ENCODE data around the gene PRKCB.

Gene PRKCB

DNA sequence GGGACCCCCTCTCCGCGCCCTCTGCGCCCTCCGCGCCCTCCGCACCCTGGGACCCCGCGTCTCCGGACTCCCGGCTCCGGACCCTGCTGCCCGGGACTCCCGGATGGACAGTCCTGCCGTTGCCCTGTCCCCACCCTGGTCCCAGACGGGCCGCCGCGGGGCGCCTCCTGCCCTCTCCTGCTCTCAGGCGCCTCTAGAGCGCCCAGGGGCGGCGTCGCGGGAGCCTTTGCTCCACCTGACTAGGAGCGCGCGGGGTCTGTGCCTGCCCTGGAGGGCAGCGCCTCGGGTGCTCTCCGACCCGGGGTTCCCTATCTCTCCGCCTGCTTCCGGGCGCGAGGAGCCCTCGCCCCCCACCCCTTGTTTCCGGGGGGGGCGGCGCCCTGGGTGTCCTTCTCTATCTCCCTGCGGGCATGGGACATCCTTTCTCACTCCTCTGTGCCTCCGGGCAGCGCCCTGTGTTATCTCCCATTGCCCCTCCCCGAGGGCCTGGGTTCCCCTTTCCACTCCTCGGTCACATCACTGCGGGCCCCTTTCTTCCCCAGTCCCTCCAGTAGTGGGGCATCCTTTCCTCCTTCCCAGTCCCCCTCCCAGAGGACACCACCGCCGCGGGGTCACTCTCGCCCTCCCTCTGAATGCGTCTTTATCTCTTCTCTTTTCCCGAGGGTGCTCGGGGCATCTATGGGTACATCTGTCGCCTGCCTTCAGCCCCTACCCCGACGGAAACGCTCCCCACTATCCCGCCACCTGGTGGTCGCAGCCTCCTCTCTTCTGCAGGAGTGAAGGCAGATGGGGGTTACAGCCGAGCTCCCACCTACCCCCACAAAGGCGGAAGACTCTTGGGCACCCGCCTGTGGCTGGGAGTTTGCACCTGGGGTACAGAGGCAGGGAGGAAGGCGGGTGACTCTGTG, 875 bp downstream of the PRKCB start:
- DNase-seq (ENCODE audit: low spot score), result peak; percentile 45

DNA sequence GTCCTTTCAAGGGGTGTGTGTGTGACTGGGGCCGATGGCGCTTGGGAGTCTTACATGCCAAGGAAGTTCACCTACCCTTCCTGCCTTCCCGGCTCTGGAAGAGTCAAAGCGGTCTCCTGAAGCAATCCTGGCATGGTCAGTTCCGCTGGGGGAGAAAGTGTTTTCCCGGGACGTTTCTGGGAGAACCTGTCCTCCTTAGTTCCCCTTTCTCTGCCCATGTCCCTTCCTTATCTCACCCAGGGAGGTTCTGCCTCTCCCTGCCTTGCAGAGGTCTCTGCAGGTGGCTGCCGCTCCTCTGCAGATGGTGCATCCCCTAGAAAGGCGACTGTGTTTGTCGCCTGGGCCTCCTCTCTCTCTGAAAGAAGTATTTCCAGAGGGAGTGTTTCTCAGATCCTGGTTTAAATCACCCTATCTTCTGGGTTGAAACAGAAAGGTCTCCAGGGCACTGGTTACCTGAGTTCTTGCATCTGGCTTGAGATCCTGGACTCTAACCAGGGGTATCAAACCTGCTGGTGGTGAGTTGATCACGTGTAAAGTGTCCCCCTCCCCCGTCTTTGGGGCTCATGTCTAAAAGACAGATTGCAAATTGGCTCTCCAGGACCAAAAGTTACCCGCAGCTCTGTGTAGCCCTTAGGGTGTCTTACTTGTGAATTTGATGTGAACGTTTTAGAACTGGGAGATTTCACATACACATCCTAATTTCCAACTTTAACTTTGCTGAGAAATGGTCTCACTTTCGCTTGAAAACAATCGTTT, 1.9 kb downstream of the PRKCB start:
- no peak for DNase-seq (ENCODE audit: low spot score)

DNA sequence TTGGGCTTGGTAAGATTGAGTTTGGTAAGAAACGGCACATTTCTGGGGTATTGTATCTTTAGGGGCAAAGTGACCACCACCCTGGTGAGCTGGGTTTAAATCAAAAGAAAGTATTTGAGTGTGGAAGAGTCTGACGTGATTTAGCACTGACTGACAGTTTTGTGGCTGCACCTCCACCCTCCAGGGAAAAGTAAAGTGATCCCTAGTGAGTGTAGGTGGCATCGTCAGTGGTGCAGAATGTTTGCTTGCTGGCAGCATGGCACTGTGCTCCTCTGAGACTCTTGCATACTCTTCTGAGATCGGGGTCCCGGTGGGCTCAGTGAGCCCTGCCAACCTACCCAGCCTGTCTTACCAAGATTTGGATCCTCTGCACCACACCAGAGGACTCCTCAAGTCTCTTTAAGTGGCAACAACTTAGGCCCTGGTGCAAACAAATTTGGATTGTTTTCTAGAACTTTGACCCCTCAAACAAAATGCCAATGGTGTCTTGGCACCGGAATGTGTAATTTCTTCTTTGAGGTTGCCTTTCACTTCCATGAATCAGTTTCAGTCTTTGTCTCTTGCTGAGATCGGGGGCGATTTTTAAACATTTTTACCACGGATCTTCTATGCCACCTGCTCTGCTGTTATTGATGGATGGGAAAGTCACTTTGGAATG, 2.8 kb downstream of the PRKCB start:
- no peak for DNase-seq (ENCODE audit: low spot score)

DNA sequence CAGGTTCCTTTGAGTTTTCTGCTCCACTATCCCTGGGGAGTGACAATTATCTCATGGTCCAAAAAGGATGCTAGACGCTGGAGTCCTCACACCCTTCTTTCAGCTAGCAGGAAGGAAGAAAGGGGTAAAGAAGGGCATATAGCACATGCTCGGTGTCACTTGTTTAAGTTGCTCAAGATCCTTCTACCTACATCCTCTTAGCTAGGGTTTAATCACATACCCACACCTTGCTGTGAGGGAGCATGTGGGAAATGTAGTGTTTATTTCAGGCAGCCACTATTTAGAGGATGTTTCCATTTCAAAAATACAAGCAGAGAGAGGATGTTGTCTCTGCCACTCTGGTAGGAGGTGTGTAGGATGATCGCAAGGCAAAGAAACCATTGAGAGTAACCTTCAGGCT, 4.5 kb downstream of the PRKCB start:
- no peak for DNase-seq (ENCODE audit: low spot score)

DNA sequence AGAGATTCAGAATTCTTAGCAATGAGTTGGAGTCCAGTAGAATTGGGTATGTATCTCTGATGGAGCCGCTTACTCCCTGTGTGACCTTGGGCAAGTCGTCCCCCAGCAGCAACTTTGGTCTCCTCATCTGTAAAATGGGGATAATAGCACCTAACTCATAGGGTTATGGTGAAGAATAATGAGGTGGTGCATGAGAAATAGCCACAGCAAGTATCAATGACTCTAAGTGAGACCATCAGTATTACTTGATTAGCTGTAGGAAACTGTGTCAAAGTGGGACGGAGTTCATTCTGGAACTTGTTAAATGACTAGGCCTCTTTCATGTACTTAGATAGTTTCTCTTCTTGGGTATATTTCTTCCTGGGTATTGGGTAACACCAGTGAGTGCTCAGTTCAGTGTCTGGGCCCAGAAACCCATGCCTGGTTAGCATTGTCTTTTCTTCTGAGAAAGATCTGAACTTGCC, 6.4 kb downstream of the PRKCB start:
- DNase-seq (ENCODE audit: low spot score), result peak; percentile 31

DNA sequence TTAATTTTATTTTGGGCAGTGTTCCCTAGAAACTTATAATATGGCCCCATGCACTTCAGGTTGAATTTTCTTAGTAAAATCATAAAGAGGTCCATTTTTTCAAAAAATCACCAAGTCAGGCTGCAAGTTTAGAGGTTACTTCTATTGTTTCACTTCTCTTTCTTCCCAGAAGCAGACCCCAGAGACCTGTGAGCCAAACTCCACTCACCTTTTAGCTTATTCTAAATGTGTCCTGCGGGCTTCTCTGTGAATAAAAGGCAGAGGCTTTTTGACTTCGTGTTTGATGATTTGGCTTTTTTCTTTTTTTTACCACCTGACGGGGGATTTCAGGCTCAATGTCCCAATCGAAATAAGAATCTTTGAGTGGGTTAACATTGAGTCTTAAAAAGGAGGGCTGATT, 7.4 kb downstream of the PRKCB start:
- DNase-seq (ENCODE audit: low spot score), result no peak

DNA sequence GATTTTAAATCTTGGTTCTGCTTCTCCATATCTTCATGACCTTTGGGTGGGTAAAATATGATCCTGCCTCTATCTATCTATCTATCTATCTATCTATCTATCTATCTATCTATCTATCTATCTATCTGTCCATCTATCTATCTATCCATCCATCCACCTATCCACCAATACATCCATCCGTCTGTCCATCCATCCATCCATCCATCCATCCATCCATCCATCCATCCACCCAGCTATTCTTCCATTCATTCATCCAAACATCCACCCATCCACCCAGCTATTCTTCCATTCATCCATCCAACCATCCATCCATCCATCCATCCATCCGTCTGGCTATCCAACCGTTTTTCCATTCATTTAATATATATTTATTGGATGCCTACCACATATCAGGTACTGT, 11.5 kb downstream of the PRKCB start:
- DNase-seq (ENCODE audit: low spot score), result no peak

DNA sequence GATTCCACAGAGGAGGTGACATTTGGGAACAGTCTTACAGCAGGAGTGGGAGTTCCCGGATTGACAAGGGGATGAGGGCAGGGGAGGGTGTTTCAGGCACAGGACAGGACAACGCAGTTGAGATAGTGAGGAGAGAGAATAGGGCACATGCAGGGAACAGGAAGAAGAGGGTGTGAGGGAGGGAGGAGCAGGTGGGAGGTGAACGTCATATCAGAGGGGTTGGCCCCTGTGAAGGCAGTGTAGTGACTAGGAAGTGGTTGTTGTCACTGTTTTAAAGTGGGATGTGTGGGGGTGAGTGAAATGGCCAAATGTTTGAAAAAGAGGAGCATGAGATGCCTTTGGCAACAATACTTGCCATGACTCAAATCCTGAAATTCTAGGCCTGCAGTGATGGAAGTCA, 12.2 kb downstream of the PRKCB start:
- DNase-seq (ENCODE audit: low spot score), result peak; percentile 44

DNA sequence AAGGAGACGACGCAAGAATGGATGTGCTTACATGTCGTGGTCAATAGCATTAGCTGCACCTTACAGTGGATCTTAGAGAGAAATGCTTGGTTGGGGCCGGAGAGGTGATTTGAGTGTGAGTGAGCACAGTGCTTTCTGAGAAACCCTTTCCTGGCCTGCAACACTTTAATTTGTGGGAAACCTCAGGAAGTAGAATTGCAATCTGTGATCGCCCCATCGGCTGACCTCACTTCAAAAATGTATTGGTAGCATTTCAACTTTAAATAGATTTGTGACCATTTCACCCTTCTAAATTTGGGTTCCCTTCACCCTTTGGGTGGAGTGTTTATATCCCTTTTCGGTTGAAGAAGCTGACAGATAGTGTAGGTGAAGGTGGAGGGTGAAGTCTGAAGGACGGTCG, 13.2 kb downstream of the PRKCB start:
- DNase-seq (ENCODE audit: low spot score), result no peak

DNA sequence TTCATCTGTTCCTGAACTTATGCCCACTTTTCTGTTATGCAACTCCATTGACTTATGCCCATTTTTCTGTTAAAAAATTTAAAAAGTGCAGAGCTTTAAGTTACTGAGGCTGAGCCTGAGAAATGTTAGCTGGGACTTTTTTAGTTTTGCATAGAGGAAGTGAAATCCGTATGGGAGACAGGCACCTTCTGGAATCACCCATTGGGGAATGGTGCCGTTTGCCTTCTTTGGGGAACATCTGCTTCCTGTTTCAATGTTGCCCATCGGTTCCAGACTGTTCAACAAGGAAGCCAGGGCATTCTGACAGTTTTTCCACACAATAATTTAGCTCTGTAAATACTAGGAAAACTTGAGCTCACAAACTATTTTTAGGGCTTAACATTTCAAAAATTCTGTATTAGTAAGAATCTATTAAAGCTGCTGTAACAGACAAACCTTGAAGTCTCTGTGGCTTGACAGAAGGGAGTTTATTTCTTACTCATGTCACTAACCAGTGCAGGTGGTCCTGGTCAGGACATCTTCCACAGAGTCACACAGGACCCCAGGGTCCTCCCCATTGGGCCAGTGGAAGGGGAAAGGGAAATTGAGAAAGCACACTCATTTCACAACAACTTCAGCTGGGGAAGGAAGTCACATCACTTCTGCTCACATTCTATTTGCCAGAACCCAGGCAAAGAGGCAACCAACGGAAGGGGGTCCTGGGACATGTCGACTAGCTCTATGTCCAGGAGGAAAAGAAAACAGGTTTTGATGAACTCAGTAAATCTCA, 17.2 kb downstream of the PRKCB start:
- no peak for DNase-seq (ENCODE audit: low spot score)

DNA sequence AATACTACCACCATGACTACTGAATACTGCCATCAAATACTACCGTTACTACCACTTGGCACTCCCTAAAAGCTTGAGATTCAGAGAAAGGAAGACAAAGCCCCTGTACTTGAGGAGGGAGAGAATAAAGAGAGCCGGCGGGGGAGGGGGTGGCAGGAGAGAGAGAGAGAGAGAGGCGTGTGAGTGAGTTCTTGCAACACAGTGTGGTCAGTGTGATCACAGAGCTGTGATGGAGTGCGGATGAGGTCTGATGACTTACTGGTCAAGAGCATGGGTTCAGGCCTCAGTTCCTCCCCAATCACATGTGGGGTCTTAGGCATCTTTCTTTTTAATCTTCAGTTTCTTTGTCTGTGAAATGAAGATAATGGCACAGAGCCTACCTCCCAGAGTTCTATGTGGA, 19.2 kb downstream of the PRKCB start:
- DNase-seq (ENCODE audit: low spot score), result no peak

DNA sequence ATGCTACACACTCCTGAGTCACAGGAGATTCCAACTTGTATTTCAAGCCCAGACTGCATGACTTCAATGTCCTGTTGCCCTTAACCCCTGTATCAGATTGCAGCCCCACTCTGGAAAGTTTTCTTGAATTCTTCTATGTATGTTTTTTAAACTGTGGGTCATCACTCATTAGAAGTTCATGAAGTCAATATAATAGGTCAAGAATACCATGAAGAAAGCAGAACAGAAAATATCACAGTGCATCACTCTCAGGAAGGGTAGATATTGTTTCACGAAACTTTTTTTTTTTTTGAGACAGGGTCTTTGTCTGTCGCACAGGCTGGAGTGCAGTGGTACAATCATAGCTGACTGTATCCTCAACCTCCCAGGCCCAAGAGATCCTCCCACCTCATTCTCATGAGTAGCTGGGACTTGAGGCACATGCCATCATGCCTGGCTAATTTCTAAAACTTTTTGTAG, 20.5 kb downstream of the PRKCB start:
- DNase-seq (ENCODE audit: low spot score), result no peak

DNA sequence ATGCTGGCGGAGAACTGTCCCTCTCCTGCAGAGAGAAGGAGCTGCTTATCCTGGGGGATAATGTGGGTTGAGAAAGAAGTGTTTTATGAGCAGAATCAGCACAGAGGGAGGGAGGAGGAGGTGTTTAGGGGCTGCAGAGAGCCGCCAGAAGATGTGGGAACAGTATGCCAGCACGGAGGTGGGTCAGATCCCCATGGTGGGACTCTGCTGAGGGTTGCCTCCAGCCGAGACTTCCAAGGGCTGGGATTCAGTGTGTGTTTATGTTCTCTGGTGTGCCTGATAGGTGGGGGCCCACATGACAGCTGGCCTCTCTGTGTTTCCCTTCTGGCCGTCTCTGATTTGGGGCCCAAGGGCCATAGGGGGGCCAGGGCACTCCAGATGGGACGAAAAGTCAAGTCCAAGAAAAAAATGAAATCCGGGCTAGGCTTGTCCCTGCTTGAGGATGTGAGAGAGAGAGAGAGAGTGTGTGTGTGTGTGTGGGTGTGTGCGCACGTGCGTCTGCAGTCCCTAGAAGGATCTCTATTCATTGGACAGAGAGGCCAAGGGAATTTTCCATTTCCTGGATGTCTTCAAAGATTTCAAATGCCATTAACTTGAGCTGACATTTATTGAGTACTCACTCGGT, 21.6 kb downstream of the PRKCB start:
- no peak for DNase-seq (ENCODE audit: low spot score)

DNA sequence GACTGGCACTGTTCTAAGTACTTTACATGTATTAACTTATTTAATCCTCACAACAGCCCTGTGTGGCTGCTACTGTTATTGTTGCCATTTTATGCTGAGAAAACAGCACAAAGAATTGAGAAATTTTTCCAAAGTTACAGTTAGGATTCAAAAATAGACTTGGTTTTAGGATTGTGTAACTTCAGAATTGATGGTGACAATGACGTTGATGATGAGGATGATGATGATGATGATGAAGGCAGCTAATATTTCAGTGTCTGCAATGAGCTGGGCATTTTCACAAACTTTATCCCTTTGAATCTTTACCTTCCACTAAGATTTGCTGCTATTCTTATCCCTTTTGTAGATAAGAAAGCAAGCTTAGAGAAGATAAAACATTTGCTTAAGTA, 22.1 kb downstream of the PRKCB start:
- DNase-seq (ENCODE audit: low spot score), result no peak

DNA sequence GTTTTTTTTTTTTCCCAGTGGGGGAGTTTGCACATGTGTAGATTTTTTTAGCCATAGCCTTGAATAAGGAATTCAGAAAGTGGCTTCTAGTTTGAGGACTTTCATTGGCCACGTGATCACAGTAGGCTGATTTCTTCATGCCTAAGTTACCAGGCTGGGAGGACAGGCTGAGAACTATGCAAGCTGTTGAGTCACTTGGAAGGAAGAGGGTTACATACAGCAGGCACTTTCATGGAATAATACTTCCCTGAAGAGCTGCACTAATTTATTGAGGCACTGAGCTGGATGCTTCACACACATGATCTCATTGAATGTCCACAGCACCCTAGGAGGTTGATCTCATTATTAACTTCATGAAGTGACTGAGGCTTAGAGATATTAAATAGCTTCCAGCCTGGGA, 22.8 kb downstream of the PRKCB start:
- no peak for DNase-seq (ENCODE audit: low spot score)

DNA sequence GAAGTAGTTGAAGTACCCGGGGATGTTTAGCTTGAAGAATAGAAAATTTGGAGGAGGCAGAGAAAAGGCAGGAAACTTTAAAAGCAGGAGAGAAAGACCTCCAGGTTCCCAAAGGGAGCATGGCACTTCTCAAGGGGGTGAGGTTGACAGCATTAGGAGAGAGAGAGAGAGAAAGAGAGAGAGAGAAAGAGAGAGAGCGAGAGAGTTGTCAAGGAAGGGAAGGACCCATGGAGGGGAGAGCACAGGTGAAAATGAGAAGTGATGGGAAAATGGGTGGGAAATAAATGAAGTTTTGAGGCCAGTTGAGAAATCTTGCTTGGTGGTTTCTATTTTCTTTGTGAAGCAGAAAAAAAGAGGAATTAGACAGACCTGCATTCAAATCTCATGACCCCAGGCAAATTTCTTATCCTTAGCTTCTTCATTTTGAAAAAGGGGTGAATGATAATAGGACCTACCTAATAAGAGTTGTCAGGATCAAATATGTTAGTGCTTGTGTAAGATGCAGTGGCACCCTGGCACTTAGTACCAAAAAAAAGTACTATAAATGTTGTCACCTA, 24.0 kb downstream of the PRKCB start:
- DNase-seq (ENCODE audit: low spot score), result no peak

DNA sequence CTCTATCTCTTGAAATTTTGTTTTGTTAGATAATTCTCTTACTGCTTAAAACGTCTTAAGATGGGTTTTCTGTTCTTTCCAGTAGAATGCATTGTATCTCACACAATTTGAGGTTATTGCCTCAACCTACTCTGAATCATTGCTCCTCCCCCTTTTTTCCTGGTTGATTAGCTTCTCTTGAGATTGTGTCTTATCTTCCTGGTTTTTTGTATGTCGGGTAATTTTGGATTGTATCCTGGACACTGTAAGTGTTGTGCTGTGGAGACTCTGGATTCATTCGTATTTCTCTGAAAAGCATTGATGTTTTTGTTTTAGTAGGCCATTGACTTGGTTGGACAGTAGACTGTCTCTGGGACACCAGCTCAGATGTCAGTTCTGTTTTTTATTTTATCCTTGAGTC, 26.1 kb downstream of the PRKCB start:
- no peak for DNase-seq (ENCODE audit: low spot score)

DNA sequence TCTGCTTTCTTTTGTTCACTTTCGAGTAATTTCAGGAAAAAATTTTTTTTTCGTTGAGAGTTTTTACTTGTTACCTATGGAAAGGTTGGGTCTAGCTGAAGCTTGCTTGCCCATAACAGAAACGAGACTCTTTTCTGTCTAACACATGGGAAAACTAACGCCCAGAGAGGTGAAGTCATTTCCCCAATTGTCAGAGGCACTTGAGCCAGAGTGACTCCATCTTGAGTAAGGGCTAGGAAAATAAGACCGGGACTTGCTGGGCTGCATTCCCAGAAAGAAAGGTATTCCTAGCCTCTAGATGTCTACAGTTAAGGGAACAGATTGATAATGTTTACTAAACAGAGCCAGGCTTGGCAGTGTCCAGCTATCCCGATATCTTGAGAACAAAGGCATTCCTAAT, 26.8 kb downstream of the PRKCB start:
- DNase-seq (ENCODE audit: low spot score), result no peak

DNA sequence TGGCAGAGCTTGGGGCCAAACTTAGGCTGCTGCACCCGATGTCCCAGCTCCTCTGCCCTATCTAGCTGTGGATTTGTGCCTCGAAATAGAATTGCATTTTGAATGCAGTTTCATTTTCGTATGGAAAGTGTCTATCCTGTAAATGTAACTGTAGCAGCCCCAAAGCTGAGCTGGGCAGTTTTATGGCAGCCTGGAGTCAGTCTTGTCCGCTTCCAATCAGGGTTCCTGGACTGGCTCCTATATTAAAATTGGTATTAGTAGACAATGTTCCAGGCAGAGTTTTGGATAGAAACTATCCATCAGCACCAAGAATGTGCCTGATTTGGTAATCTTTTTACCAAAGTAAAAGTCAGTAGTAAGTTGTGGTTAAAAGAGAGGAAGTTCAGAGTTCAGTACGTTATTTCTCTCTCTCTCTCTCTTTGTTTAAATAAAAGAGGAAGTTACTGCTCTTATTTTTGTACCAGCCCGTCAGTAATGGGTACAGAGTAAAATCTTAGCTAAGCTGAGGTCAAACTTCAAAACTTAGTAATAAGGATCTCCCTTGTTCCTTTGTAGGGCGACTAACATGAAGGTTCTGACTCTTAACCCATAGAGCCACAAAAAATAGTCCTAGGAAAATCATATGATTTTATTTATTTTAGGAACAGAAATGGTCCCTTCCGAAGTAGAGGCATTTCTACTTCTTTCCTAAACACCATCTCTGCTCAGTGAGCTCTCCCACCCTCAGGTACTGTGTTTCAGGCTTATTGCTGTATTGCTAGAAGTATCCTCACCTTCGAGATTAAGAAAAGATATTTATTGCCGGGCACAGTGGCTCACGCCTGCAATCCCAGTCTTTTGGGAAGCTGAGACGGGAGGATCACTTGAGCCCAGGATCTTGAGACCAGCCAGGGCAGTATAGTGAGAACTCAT, 28.0 kb downstream of the PRKCB start:
- DNase-seq (ENCODE audit: low spot score), result peak; percentile 31

DNA sequence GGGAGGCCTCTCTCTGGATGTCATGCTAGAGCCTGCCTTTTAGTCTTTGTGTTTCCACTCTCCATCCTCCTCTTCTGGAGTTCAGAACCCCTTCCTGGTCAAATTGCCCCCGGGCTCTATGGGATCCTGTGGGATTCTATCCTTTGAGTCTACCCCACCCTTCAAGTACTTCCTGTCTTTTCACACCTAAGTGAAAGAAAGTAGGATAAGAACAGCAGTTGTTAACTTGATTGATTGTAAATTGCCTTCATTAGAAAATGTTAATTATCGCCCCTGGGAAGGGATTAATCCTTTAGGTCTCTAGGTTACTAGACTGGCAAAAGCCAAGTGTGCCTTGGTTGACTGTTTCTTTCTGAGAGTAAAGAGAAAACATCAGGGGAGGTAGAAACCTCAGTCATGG, 30.1 kb downstream of the PRKCB start:
- no peak for DNase-seq (ENCODE audit: low spot score)

Data from CD4-positive, alpha-beta T cell treated with Interleukin-15 for 4 hours (primary cell).